ENCODE results near the gene KCNMA1.

- TF ChIP-seq EGR1 (IDR thresholded peaks at IDR 0.05) (no peak), REST (IDR thresholded peaks at IDR 0.05; ENCODE audit: low read depth) (no peak), TAF1 (IDR thresholded peaks at IDR 0.05; ENCODE audit: low read depth) (no peak)
Observed at GRCh38 chr10:77444041-77444440, 193.6 kb downstream of the KCNMA1 start.

Data from Ishikawa (cell line).